AG04449 (cell line): Measurements from ENCODE around the gene LMF2.

Experiments
- CTCF ChIA-PET: fragments of 350-600 bp; formaldehyde crosslinking; extraction: SDS; loops from one replicate; lab custom pipeline; 2021; ENCODE audit warnings: antibody characterized with exemption; lab: Yijun Ruan, JAX
- POLR2A ChIA-PET: fragments of 400-600, 350-600 bp; formaldehyde crosslinking; extraction: SDS; loops from one replicate; lab custom pipeline; 2020; ENCODE audit warnings: antibody characterized with exemption, inconsistent platforms; lab: Yijun Ruan, JAX
- DNase-seq: peaks from one replicate; pipeline ENCODE4 v3.0.0-alpha.2; 2010; ENCODE audit warnings: low read depth, low spot score
- H3K4me3 ChIP-seq: 2 replicates; pipeline ENCODE4 v1.5.1; 2011; ENCODE audit warnings: low read depth, mild to moderate bottlenecking, control low read depth, low read length
- CTCF ChIP-seq: IDR thresholded peaks from one replicate; pipeline ENCODE4 v1.5.1; 2011; ENCODE audit warnings: mild to moderate bottlenecking, moderate library complexity, low read length, control low read depth, inconsistent platforms; ENCODE audit not compliant: insufficient read depth; ENCODE audit errors: missing control alignments

The LMF2 gene

GRCh38 chr22:50459496-50460140, 47.9 kb downstream of the LMF2 start:
- DNase-seq = no peak
- H3K4me3 ChIP-seq = no peak overlapping the region
- CTCF ChIA-PET = interaction anchor here (0.6 kb wide), 1 partner anchor 161 kb away, joined by 4 read pairs; no protein-coding TSS in a partner anchor
- no peak for TF ChIP-seq CTCF
- POLR2A ChIA-PET = no interaction called here

GRCh38 chr22:50459016-50459415, 48.5 kb downstream of the LMF2 start:
- ChIA-PET POLR2A (no interaction called here), CTCF (no interaction called here)
- TF ChIP-seq CTCF = no peak
- no peak overlapping the region for H3K4me3 ChIP-seq
- no peak for DNase-seq

GRCh38 chr22:50456466-50457234, 50.9 kb downstream of the LMF2 start:
- no peak overlapping the region for H3K4me3 ChIP-seq
- DNase-seq = no peak
- POLR2A ChIA-PET = no interaction called here
- TF ChIP-seq CTCF = peak; percentile 20
- CTCF ChIA-PET = interaction anchor here (0.7 to 2.2 kb wide), 3 partner anchors 10 to 14 kb away, joined by 3 to 7 read pairs (median 3); no protein-coding TSS in a partner anchor

- no peak for DNase-seq
- no peak for TF ChIP-seq CTCF
- ChIA-PET POLR2A (no interaction called here), CTCF (interaction anchor here (0.7 to 2.2 kb wide), 2 partner anchors 10 to 14 kb away, joined by 3 to 7 read pairs; no protein-coding TSS in a partner anchor)
- no peak overlapping the region for H3K4me3 ChIP-seq
These were observed 51.5 kb downstream of the LMF2 start for GRCh38 chr22:50456026-50456425.

GRCh38 chr22:50455201-50455600, 52.3 kb downstream of the LMF2 start:
- ChIA-PET CTCF (no interaction called here), POLR2A (no interaction called here)
- H3K4me3 ChIP-seq = no peak overlapping the region
- no peak for DNase-seq
- no peak for TF ChIP-seq CTCF

GRCh38 chr22:50454556-50455075, 52.9 kb downstream of the LMF2 start:
- CTCF ChIA-PET = no interaction called here
- no peak for DNase-seq
- TF ChIP-seq CTCF = no peak
- H3K4me3 ChIP-seq = no peak overlapping the region
- POLR2A ChIA-PET = no interaction called here
